ENCODE measurements around the gene RAC3. TPM values are rescaled to one million over a fixed set of nuclear protein-coding genes. Genes with fewer than 3 reads are reported as not detected.

Gene RAC3
- total and polyA plus RNA-seq, 8 donors: 4.2 to 23.4 (median 14.0) TPM

- intact Hi-C loops (cut with DNase I): no loop called here
- no peak for ATAC-seq
- TF ChIP-seq CTCF (IDR thresholded peaks at IDR 0.05): no peak
- peaks cover 15 to 24% of the 10 kb centered on the region in 2 donors for H3K4me1 ChIP-seq
- H3K27me3 ChIP-seq: no peaks in the 10 kb centered on the region
- no peaks in the 10 kb centered on the region for H3K9me3 ChIP-seq
- no peak overlapping the region for H3K27ac ChIP-seq
- peaks cover 0 to 33% of the 10 kb centered on the region in 2 donors for H3K36me3 ChIP-seq
- peak in 1 of 4 donors; percentile 67 for DNase-seq
- no peak overlapping the region for H3K4me3 ChIP-seq
Observed at GRCh38 chr17:81996232-81996756, 35.2 kb upstream of the RAC3 start.

- intact Hi-C loops (cut with DNase I): no loop called here
- no peak overlapping the region for H3K27ac ChIP-seq
- H3K27me3 ChIP-seq: no peaks in the 10 kb centered on the region
- DNase-seq (no peak), ATAC-seq (no peak)
- peaks cover 0 to 33% of the 10 kb centered on the region in 2 donors for H3K36me3 ChIP-seq
- H3K4me3 ChIP-seq: no peak overlapping the region
- TF ChIP-seq CTCF (IDR thresholded peaks at IDR 0.05): no peak
- peaks cover 10 to 18% of the 10 kb centered on the region in 2 donors for H3K4me1 ChIP-seq
- H3K9me3 ChIP-seq: no peaks in the 10 kb centered on the region
Observed at GRCh38 chr17:81996757-81997441, 34.6 kb upstream of the RAC3 start.

DNA sequence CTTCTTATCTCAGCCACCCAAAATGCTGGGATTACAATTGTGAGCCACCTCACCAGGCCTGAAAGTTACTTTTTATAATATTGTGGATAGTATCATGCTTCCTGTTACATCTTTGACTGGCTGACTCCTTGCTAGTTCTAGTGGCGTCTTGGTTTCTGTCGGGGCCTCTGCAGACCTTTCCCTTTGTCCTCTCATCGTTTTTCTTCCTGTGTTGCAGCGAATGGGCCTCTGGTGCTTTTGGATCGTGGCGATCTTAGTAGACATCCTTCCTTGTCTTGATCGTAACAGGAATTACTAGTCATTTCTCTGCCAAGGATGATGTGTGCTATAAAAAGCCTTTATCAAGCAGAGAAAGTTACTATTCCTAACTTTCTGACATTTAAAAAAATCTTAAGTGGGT, 33.3 kb upstream of the RAC3 start:
- no peaks in the 10 kb centered on the region for H3K27me3 ChIP-seq
- DNase-seq (no peak), ATAC-seq (no peak)
- no peak for TF ChIP-seq CTCF (IDR thresholded peaks at IDR 0.05)
- H3K27ac ChIP-seq: no peak overlapping the region
- no peak overlapping the region for H3K4me3 ChIP-seq
- H3K9me3 ChIP-seq: no peaks in the 10 kb centered on the region
- peaks cover 0 to 33% of the 10 kb centered on the region in 2 donors for H3K36me3 ChIP-seq
- H3K4me1 ChIP-seq: peaks cover 3 to 6% of the 10 kb centered on the region in 2 donors
- intact Hi-C loops (cut with DNase I): no loop called here

DNA sequence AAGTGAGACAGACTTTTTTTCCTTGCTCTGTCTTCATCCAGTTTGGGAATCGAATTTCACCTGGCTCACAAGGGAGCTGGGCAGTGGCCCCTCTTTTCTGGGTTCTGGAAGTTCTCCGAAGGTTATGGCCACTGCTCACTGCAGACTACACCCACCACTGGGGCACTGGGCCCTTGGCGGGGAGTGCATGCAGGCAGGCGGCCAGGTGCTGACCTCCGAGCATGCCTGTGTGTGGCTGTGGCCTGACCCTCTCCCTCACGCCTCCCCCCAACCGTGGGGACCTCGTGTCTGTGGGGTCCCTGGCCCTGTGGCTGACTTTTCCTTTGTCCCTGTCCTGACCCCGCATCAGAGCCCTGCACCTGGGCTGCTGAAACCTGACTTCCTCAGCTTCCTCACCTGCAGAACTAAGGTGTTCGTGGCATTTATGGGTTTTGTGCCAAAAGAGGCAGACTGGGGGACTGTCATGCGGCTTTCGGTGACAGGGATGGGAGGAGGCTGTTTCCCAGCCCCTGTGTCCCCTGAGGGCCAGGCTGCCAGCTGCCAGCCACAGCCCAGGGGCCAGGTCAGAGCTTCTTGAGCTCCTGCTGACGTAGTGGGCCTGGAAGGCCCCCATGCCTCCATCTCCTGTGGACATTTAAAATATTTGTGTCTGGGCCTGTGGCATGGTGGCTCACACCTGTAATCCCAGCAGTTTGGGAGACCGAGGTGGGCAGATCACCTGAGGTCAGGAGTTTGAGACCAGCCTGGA, 32.6 kb upstream of the RAC3 start:
- H3K4me3 ChIP-seq: no peak overlapping the region
- intact Hi-C loops (cut with DNase I): no loop called here
- no peaks in the 10 kb centered on the region for H3K27me3 ChIP-seq
- no peak overlapping the region for H3K27ac ChIP-seq
- TF ChIP-seq CTCF (IDR thresholded peaks at IDR 0.05): no peak
- peaks cover 2 to 3% of the 10 kb centered on the region in 2 donors for H3K4me1 ChIP-seq
- H3K9me3 ChIP-seq: no peaks in the 10 kb centered on the region
- ATAC-seq: no peak
- peaks cover 0 to 33% of the 10 kb centered on the region in 2 donors for H3K36me3 ChIP-seq
- DNase-seq: no peak

- Histone ChIP-seq H3K9me3 (no peaks in the 10 kb centered on the region), H3K36me3 (peaks cover 0 to 27% of the 10 kb centered on the region in 2 donors), H3K4me3 (no peak overlapping the region), H3K27me3 (no peaks in the 10 kb centered on the region), H3K27ac (no peak overlapping the region), H3K4me1 (no peaks in the 10 kb centered on the region)
- ATAC-seq: peak; percentile 72
- intact Hi-C loops (cut with DNase I): no loop called here
- TF ChIP-seq CTCF (IDR thresholded peaks at IDR 0.05): no peak
- DNase-seq: no peak
Observed at GRCh38 chr17:81999587-81999975, 31.9 kb upstream of the RAC3 start.

All from left lung (tissue), 10 donors.